ENCODE measurements around the gene CDH6.

CDH6 gene

DNA sequence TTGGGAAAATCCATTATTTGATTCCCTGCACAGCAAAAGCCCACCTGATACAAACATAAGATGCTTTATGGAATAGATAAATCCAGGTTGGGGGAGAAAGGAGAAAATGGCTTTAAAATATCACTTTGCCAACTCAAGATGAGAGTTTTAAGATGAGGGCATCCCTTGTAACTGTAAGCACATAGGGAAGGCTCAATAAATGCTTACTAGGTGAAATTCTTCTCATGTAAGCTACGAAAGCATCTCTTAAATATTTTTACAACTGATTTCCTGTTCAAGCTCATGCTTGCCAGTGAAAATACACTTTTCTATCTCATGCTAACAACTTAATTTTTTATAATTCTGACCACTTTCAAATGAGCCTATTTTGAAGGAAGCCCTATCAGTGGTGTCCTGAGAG lies 11.5 kb downstream of the CDH6 start:
- no peak for DNase-seq

DNA sequence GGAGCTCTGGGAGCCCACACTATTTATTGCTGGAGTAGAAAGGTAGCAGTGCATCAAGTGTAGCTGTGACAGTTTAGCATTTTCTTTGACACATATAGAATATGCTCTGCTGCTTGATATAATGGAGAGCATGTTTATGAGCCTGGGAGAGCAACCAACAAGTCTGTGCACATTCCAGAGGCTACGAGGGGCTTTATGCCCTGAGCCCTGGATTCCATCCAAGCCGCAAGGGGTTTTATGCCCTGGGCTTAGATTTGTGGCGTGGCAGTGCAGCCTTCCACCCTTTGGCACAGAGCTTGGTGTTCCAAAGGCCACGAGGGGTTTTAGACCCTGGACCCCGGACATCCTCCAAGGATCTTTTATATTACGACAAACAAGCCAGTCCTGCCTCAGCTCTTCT lies 14.6 kb downstream of the CDH6 start:
- no peak for DNase-seq

DNA sequence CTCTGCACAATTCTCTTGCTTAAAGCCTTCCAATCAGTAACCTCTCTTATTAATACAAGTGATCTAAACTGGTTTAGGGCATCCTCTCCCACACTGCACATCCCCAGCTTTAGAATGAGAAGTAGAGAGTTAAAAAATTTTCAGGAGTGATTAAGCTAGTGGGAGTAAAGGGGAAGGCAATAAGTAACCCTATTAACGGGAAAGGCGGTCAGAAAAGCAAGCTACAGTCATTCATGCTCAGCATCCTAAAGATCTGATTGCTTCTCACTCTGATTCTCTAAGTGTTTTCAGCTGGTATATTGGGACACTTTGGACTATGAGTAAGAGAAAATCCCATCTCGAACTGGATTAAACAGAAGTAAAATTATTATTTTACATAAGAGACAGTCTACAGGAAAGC lies 15.8 kb downstream of the CDH6 start:
- DNase-seq = no peak

DNA sequence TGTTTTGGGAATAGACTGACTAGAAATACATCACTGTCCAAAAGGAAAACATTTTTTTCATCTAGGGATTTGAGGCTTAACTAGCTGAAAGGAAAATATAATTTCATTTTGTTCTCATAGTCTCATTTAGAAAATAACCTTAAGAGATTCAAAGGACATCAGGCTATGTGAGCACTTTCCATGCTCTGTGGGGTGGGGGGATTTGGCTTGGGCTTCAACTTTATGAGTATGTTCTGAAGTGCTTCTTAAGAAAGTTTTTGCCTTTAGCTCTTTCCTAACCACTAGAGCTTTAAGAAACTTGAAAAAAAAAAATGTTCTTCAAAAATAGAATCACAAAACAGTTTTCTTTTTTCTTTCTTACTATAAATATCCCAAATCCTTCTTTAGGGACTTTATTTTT lies 17.6 kb downstream of the CDH6 start:
- DNase-seq = no peak

DNA sequence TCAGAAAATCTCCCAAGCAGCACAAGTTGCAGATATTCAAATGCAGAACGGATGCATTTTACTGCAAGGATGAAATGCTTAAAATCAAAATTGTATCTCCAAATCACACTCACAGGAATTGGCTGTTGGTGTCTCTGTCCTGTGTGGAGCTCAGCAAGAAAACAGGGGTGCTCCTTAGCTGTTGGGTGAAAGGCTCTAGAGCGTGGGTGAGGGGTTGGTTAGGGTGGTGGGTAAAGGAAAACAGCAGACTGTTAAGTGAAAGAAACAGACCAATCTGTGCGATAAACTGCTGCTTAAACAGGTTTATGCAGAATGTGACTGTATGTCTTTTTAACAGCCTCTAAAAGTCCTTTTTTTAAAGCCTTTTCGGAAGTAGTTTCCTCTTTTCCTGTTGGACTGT lies 19.8 kb downstream of the CDH6 start:
- no peak for DNase-seq

DNA sequence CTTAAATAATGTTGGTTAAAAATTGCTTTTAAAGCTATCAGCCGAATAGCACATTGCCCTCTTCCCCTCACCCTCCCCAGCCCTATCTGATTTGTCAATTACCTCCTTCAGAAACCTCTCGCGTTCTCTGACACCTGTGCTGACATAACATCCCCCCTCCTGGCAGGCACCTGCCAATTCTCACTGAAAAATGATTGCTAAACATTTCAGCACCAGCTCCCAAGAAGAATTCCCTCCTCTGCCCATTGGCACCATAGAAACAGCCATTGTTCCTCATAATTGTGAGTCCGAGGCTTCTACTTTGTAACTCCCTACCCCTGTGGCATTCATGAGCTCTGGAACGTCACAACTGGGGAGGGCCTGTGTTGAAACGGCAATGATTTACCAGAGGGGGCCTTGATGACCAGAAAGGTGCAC lies 20.2 kb downstream of the CDH6 start:
- no peak for DNase-seq

DNA sequence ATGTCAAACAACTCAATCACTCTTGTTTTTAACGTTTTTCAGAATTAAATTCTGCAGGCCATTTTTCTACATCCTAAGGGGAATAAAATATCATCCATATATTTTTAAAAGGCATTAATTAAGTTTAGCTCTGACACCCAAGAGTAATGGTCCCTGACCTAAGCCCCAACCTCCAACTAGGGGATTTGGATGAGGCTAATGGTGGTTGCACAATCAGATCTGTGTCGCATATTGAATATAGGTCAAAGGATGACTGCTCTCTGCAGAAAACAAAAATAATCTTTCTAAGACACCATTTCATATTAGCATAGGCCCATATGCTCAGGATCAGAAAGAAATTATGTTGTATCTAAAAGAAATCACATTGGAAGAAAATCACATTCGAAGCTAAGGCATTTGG lies 20.7 kb downstream of the CDH6 start:
- no peak for DNase-seq

DNA sequence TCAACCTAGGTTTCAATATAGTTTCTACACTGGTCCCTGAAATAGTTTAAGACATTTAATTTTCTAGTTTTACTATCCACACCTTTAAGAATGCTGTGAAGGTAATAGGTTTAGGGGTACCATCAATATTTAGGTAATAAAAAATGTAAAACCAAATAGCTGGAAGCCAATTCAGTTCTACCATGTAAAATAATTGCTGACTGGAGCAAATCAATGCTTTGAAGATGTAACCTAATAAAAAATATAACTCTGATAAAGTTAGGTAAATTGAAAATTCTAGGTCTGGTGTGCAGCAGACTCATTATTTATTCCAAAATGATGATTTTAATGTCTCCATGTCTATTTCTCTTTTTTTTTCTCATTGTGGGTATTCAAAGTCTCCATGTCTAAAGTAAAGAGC lies 21.8 kb downstream of the CDH6 start:
- no peak for DNase-seq

DNA sequence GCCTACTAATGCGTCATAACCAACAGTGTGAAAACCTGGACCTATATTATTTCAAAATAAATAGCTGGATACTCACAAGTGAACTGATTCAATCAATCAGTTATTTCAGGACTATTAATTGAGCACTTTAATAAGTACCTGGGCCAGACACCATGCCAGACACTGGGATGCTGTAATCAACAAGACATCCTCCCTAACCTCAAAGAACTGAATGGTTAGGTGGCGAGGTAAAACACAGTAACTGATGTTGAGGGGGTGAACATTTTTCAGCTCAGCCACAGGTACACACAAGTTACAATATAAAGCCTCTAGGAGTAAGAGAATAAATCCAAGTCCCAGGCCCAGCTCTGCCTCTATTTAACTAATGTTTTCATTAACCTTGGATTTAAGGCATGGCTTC lies 24.0 kb downstream of the CDH6 start:
- DNase-seq = no peak

DNA sequence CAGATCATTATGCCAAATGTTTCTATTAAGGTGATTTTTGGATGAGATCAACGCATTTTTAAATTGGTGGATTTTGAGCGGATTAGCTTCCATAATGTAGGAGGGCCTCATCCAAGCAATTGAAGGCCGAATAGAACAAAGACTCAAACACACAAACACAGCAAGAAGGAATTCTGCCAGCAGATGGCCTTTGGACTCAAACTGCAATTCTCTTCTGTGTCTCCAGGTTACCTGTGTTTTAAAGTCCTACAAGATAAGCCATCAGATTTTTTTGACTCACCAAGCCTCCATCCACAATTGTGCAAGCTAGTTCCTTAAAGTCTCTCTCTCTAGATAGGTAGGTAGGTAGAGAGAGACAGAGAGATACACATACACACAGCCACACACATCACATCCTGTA lies 25.5 kb downstream of the CDH6 start:
- no peak for DNase-seq

DNA sequence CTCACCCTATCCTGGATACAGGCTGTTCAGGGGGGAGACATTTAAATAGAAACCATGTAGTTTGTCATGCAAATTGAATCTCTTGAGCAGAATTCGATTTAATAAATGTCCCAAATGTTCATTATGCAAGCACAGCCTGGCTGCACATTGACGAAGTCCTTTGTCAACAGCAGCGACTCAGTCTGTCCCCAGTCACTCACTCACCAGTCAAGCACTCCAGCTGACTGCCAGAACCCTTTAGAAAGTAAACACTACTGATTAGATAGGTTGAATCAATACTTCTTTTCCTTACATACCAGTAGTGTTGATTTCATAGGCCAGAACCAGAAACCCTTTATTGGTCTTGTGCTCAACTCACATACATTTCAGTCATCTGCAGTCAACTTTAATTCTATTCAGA lies 27.5 kb downstream of the CDH6 start:
- DNase-seq = no peak

DNA sequence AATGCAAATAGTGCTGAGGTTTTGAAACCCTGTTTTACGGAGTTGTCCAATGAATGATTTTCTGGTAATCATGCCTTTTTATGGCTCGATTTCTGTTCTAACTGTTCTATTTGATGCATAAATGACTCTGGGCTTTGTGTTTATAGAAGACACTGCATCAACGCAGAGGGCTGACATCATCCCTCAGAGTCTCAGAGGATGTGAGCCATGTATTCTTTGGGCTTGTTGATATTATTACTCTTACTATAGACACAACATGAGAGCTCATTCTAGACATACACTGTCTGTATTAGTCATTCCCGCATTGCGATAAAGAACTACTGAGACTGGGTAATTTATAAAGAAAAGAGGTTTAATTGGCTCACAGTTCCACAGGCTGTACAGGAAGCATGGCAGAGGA lies 31.6 kb downstream of the CDH6 start:
- no peak for DNase-seq

DNA sequence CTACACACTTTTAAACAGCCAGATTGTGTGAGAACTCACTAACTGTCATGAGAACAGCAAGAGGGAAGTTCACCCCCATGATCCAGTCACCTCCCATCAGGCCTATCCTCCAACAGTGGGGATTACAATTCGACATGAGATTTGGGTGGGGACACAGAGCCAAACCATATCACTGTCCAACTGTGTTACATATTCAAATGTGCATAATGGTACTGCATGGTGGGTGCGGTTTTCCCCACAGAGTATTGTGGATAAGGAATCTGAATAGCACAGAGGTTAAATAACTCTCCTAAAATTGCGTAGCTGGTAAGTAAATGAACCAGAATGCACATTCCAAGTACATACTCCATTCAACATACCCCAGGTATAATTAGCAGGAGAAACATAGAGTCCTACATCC lies 32.1 kb downstream of the CDH6 start:
- DNase-seq = no peak

DNA sequence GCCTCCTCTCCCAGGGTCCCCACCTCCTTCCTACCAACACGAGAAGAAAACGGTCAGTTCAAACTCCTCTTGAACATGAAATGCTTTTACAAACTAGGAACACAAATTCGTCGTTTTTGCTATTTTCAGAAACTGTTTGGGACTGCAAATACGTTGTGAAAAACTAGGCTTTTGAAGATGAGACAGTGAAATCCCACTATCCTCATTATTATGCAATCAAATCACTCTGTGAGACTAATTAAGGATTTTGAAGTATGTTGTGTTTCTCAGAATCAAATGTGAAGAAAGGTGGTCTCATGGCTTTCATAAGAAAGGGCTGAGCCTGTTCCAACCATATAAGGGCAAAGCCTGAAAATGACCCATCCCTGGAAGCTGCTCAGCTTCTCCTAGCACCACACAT lies 33.2 kb downstream of the CDH6 start:
- no peak for DNase-seq

DNA sequence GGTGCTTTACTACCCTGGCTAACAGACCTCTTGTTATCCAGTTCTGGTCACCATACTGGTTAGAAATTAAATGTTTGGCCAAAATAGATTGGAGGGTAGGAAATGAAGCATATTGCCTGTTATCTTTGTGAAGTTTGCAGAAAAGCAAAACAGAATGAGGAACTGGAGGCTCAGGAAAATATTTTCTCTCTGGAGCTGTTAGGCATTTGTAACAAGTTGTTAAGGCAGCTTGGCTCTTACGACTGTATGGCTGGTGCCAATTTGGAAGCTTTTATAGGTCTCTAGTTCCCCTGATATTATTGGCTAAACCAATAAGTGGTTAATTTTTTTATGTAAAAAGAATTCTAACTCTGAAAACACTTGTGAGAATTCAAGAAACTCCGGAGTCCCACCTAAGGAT lies 35.8 kb downstream of the CDH6 start:
- DNase-seq = no peak

DNA sequence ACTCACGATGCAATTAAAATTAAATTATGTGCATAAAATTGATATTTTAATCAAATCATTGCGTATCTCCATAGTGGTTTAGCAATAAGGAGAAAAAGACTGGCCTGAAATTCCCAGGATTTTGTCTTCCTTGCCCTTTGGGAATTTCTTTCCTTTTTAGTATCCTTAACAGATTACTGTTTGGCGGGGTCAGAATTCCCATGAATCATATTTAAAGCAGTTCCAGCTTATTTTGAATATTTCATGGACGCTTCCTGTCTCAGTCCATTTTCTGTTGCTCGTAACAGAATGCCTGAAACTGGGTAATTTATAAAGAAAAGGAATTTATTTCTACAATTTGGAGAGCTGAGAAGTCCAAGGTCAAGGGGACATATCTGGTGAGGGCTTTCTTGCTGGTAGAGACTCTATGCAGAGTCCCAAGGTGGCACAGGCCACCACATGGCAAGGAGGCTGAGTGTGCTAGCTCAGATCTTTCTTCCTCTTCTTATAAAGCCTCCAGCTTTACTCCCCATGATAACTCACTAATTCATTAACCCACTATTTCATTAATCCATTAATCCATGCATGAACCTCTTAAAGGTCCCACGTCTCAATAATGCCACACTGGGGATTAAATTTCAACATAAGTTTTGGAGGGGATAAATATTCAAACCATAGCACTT lies 37.8 kb downstream of the CDH6 start:
- no peak for DNase-seq

DNA sequence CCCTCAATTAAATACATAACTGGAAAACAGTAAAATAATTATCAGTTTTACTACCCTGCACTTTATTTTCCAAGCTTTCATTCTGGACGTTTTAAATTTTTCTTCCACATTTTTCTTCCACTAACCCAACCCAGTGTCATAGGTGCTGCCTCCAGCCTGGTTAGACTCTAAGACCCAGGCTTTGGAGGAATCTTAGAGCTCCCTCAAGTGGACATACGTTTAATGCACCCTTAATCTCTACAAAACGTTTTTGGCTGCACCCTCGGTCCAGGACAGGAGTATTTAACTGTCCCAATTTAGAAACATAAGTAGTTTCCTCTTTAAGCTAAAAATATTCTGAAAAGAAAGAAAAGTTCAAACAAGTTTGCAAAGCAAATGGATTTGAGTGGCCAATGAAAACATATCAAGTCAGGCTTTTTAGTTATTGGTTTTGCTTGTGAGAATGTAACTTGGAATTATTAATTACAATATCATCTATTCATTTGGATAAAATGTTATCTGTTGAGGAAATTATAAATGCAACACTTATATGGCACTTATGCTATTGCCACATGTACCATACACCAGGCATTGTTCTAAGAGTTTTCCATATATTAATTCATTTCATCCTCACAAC lies 38.9 kb downstream of the CDH6 start:
- no peak for DNase-seq

DNA sequence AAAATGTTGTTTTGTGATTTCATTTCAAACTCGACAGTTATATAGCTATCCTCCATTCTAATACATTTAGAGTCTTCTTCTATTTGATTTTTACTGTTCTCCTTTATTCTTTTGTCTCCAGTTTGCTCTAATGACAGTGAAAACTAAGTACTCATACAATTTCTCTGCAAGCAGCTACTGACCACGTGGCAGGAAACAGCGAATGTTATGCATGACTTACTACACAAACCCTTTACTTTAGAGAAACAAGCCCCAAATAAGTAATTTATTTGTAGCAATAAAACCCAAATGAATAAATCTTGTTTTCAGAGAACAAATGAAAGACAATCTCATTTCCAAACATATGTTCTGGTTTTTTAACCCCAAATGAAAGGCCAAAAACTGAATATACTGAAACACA lies 41.9 kb downstream of the CDH6 start:
- DNase-seq = no peak

DNA sequence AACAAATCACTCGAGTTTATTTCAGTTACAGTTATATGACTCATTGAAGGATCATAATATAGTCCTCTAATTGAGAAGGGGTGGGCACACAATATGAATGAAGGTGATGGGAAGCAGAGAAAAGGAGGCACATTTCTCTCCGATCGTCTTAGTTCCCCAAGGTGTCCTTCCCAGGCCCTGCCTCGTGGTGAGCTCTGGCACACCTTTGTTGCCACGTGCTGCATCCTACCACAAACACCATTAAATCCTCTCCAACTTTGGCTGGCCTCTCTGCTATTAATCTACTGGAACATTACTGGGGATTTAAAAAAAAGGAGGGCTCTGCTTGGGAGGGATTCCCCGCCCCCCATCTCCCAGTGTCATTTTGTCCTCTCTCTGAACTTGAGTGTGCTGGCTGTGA lies 42.9 kb downstream of the CDH6 start:
- DNase-seq = no peak

DNA sequence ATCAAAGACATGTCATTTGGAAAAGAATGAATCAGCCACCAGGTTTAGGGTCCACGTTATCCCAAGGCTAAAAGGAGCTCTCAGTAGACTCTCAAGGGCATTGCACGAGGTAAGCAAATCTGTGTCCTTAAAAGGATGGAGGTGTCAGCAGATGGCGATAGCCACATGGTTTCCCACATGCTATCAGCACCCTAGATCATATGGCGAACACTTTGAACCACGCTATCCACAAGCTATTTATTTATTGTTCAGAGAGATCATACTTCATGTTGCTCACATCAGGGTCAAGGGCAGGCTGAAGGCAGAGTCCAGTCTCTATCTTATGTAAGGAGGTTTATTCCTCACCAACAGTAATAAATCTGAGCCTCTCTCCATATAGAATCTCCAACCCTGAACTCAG lies 43.7 kb downstream of the CDH6 start:
- DNase-seq = no peak

DNA sequence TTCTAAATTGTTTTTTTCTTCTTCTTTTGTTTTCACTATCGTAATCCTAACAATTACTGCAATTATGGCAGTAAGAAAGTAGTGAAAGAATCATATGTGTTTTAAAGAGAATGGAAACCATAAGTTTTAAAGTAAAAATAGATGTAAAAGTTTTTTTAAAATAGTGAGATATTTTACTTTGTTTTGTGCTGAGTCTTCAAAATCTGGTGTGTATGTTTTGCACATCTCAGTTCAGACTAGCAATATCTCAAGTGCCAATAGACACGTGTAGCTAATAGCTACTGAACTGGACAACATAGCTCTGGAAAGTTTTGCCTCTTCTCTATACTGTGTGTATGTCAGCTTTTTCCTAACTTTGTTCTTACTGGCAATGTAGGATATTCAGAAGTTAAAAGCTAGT lies 45.0 kb downstream of the CDH6 start:
- DNase-seq = no peak

DNA sequence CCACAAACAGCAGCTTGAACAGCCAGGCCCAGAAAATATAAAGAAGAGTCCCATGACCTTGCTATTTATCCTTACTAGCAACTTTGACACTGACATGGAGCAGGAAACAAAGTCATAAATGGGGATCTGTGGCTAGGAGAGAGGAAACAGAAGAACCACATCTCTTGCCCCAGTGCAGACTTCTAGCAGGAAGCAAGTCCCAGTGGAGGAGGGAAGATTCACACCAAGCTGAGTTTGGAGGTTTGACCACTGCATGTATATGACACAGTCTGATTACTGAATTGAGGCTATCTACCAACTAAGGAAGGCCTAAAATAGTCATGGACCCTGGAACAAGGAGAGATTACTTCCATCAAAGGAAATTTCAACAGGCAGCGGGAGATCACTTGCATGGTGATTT lies 51.4 kb downstream of the CDH6 start:
- no peak for DNase-seq

DNA sequence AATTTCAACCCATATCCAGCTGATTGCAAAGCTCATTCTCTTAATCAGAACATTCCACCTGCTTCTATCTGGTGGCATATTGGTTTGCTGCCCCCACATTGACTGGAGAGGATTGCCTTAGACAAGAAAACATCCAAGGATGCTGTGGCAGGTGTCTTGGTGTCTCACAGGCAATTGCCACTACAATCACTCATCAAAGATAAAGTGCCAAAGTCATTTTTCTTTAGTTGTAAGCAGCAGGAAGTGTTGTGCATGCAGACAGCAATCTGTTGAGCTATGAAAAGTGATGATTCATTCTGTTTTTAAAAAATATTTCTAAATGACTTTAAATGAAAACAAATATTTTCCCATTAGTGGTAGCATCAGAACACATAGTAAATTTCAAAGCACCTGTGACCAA lies 53.9 kb downstream of the CDH6 start:
- DNase-seq = no peak

DNA sequence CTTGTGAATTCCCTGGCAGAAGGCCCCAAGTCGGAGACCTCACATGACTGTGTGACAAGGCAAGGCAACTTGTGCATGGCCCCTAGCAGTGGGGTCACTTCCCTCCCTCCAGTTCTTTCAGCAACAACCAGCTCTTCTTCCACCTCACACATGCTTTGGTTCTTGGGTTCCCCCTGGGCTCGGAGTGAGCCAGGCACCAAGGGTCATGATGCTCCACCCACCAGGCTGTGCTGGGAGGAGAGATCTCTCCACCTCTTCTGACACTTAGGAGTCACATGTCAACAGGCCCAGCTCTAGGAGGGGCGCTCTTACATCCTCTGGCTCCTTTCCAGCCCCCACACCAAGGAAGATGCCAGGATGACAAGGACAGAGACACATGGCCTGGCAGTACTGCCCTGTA lies 56.7 kb downstream of the CDH6 start:
- DNase-seq = no peak

DNA sequence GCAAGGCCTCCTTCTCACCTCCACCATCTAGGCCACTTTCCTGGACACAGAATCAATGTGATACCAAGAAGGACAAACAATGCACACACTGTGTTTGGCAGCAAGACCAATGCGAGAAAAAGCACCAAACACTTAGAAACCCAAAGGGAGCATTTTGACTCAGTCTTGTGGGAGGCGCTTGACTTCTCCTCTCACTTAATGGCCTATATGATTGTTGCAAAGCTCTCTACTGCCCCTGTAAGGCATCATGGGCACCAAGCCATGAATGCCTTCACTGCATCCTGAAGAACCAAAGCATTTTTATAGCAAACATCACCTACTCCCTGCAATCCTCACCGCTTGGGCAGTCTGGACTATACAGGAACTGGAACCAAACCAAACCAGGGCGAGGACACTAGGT lies 57.5 kb downstream of the CDH6 start:
- no peak for DNase-seq
